Caco-2 (cell line): ENCODE results near the gene COL26A1. TPM values are rescaled to one million over a fixed set of nuclear protein-coding genes. Genes with fewer than 3 reads are reported as not detected.

Experiments
- BruUV-seq: library from RNA; stranded (reverse); fragments of 400-500 nt; replicated peaks from 2 replicates; lab custom pipeline; 2021; lab: Mats Ljungman, UMichigan
- CTCF ChIA-PET: fragments of 300-600 bp; sonication (Branson Sonifier 250); formaldehyde crosslinking; loops from one replicate; lab custom pipeline; 2022; ENCODE audit warnings: antibody characterized with exemption; lab: Charles Lee
- POLR2A ChIA-PET: fragments of 300-600 bp; sonication (Branson Sonifier 250); formaldehyde crosslinking; loops from one replicate; lab custom pipeline; 2022; ENCODE audit warnings: antibody characterized with exemption; lab: Charles Lee
- DNase-seq, 2 experiments: peaks; one replicate each; pipeline versions ENCODE4 v3.0.0 to v3.0.0-alpha.2; 2020 to 2022
- H3K27me3 ChIP-seq: replicated peaks from 2 replicates; pipeline ENCODE4 v1.6.0; 2011; ENCODE audit warnings: low read length; ENCODE audit not compliant: control insufficient read depth, insufficient read depth
- H3K36me3 ChIP-seq: 2 replicates; pipeline ENCODE4 v1.5.1; 2011; ENCODE audit warnings: low read length; ENCODE audit not compliant: control insufficient read depth, insufficient read depth
- H3K4me1 ChIP-seq: fragments of 250-450 bp; sonication (Bioruptor Pico); 2 replicates; pipeline ENCODE4 v1.5.1; 2020; ENCODE audit warnings: mild to moderate bottlenecking
- H3K4me3 ChIP-seq: 2 replicates; pipeline ENCODE4 v1.5.1; 2011; ENCODE audit warnings: low read depth, mild to moderate bottlenecking, control low read depth, low read length
- H3K9me3 ChIP-seq: fragments of 250-450 bp; sonication (Bioruptor Pico); 2 replicates; pipeline ENCODE4 v1.5.1; 2020; ENCODE audit warnings: mild to moderate bottlenecking, moderate library complexity
- H3K27ac Mint-ChIP-seq: one replicate; pipeline ENCODE4 v1.8.0; 2022; ENCODE audit warnings: mixed read lengths; ENCODE audit not compliant: unreplicated experiment
- H3K27me3 Mint-ChIP-seq: one replicate; pipeline ENCODE4 v1.8.0; 2022; ENCODE audit warnings: mixed read lengths; ENCODE audit not compliant: insufficient read depth, unreplicated experiment
- H3K36me3 Mint-ChIP-seq: one replicate; pipeline ENCODE4 v1.8.0; 2022; ENCODE audit warnings: mild to moderate bottlenecking, mixed read lengths; ENCODE audit not compliant: insufficient read depth, unreplicated experiment
- H3K4me1 Mint-ChIP-seq: one replicate; pipeline ENCODE4 v1.8.0; 2022; ENCODE audit warnings: low read depth, mixed read lengths; ENCODE audit not compliant: unreplicated experiment
- H3K4me3 Mint-ChIP-seq: one replicate; pipeline ENCODE4 v1.8.0; 2022; ENCODE audit warnings: mild to moderate bottlenecking, moderate library complexity, mixed read lengths; ENCODE audit not compliant: unreplicated experiment
- H3K9me3 Mint-ChIP-seq: one replicate; pipeline ENCODE4 v1.8.0; 2022; ENCODE audit warnings: mixed read lengths; ENCODE audit not compliant: unreplicated experiment
- intact Hi-C: fragments of 100-400 bp; cut with micrococcal nuclease; formaldehyde crosslinking; loops from one replicate; pipeline ENCODE4 v1.10.0; 2022; ENCODE audit not compliant: unreplicated experiment
- total RNA-seq: library from RNA; stranded (reverse); gene quantifications from 2 replicates; pipeline ENCODE4 v1.2.3, GENCODE V29; 2022
- TF ChIP-seq, protein P1 (sequence below), 2 experiments: fragments of 200-600 bp in 1 of 2; IDR thresholded peaks; 1 replicate in 1 of 2; 2 replicates in 1 of 2; pipeline versions ENCODE4 v1.5.1 to v1.8.0; 2011 to 2022; ENCODE audit warnings: antibody characterized with exemption in 1 of 2, control low read depth in 1 of 2, inconsistent platforms in 1 of 2, low read depth in 1 of 2, low read length in 1 of 2, mild to moderate bottlenecking in 1 of 2, moderate library complexity in 1 of 2; ENCODE audit not compliant: insufficient read depth in 1 of 2, severe bottlenecking in 1 of 2, unreplicated experiment in 1 of 2

COL26A1 gene
- total RNA-seq, 1 experiment from 2014 or later: 23.3 TPM

DNA sequence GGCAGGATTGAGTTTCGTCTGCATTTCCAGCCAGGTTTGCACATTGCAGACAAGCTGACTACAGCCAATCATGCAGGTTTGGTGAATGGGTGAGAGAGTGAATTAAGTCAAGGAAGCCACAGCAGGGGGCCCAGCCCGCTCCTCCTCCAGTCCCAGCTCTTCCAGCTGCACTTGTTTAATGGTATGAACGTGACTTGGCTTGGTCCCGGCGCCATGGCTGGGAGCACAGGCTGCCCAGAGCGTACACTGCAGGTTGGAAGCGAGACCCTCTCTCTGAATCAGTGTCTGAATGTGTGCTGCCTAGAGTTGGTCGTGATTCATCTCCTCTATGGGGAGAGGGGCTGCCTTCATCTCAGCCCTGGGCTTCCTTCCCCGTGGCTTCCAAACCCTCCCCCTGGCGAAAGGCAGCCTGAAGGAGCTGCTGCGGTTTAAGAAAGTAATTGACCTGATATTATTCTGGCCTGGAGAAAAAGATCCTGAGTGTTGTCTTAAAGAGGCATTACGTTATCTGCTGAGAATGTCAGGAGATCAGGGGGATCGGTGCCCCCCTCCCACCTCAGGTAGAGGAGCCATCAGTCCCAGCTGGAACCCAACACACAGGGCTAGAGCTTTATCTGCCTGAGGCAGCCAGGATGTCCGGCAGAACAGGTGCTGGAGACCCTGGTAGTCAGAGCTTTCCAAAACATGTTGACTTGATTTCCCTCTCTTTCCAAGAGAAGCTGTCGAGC, 132.1 kb downstream of the COL26A1 start:
- BruUV-seq: no TSS peak
- H3K4me3 Mint-ChIP-seq: no peak overlapping the region
- intact Hi-C loops: no loop called here
- POLR2A ChIA-PET: no interaction called here
- no peaks in the 10 kb centered on the region for H3K36me3 Mint-ChIP-seq
- H3K9me3 Mint-ChIP-seq: no peaks in the 10 kb centered on the region
- DNase-seq: no peak
- H3K27ac Mint-ChIP-seq: no peak overlapping the region
- Histone ChIP-seq H3K4me3 (no peak overlapping the region), H3K36me3 (no peaks in the 10 kb centered on the region), H3K27me3 (no peaks in the 10 kb centered on the region), H3K9me3 (no peaks in the 10 kb centered on the region), H3K4me1 (peaks cover 3% of the 10 kb centered on the region; the same call in 1 of the 2 replicates)
- TF ChIP-seq, protein P1, sequence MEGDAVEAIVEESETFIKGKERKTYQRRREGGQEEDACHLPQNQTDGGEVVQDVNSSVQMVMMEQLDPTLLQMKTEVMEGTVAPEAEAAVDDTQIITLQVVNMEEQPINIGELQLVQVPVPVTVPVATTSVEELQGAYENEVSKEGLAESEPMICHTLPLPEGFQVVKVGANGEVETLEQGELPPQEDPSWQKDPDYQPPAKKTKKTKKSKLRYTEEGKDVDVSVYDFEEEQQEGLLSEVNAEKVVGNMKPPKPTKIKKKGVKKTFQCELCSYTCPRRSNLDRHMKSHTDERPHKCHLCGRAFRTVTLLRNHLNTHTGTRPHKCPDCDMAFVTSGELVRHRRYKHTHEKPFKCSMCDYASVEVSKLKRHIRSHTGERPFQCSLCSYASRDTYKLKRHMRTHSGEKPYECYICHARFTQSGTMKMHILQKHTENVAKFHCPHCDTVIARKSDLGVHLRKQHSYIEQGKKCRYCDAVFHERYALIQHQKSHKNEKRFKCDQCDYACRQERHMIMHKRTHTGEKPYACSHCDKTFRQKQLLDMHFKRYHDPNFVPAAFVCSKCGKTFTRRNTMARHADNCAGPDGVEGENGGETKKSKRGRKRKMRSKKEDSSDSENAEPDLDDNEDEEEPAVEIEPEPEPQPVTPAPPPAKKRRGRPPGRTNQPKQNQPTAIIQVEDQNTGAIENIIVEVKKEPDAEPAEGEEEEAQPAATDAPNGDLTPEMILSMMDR (IDR thresholded peaks at IDR 0.05; ENCODE audit: insufficient read depth in 1 of 2, low read depth in 1 of 2, low read length in 1 of 2, severe bottlenecking in 1 of 2, unreplicated experiment in 1 of 2): no peak
- peaks cover 3% of the 10 kb centered on the region for H3K4me1 Mint-ChIP-seq
- CTCF ChIA-PET: interaction anchor here (0.6 to 1.2 kb wide), 3 partner anchors 187 to 701 kb away, joined by 3 to 6 read pairs (median 3); no protein-coding TSS in a partner anchor
- H3K27me3 Mint-ChIP-seq: no peaks in the 10 kb centered on the region

DNA sequence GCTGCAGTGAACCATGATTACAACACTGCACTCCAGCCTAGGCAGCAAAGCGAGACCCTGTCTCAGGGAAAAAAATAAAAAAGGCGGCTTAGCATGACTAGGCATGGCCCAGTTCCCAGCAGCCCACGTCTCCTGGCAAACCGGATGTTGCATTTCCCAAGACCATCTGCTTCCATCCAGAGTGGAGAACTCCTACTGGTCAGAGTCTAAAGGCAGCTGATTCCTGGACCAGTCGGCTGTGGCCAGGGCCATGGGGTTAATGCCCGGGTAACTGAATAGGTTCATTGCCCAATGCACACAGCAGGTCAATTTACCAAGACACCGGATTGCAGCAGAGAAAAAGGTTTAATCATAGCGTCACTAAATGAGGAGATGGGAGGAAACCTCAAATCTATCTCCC, 133.3 kb downstream of the COL26A1 start:
- intact Hi-C loops: no loop called here
- ChIA-PET POLR2A (no interaction called here), CTCF (interaction anchor here (0.7 kb wide), 1 partner anchor 17 kb away, joined by 8 read pairs; no protein-coding TSS in a partner anchor)
- Mint-ChIP-seq H3K9me3 (no peaks in the 10 kb centered on the region), H3K4me3 (no peak overlapping the region), H3K36me3 (no peaks in the 10 kb centered on the region), H3K27ac (peak overlapping the region; percentile 6), H3K4me1 (no peaks in the 10 kb centered on the region), H3K27me3 (no peaks in the 10 kb centered on the region)
- TF ChIP-seq, protein P1 (IDR thresholded peaks at IDR 0.05; ENCODE audit: insufficient read depth in 1 of 2, low read depth in 1 of 2, low read length in 1 of 2, severe bottlenecking in 1 of 2, unreplicated experiment in 1 of 2): no peak
- H3K27me3 ChIP-seq: no peaks in the 10 kb centered on the region
- DNase-seq: no peak
- BruUV-seq: no TSS peak
- no peaks in the 10 kb centered on the region for H3K9me3 ChIP-seq
- no peak overlapping the region for H3K4me3 ChIP-seq
- peaks cover 3% of the 10 kb centered on the region; the same call in 1 of the 2 replicates for H3K4me1 ChIP-seq
- no peaks in the 10 kb centered on the region for H3K36me3 ChIP-seq

DNA sequence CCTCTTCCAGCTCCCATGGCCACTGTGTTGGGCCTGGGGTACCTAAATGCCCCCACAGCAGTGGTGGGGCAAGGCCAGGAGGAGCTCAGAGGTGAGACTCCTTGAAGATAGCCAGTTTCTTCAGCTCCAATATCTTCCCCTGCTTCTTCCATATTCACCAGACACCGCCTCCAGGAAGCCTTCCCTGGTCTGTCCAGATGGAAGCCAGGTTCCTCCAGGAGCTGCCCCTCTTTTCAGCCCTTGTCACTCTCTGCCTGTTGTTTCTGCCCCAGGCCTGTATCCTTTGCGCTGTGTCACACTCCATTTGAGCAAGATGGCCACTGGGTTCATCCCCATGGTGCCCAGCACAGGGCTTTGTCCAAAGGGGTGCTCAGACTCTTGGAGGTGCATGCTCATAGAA, 138.7 kb downstream of the COL26A1 start:
- intact Hi-C loops: no loop called here
- no peak overlapping the region for H3K27ac Mint-ChIP-seq
- TF ChIP-seq, protein P1 (IDR thresholded peaks at IDR 0.05; ENCODE audit: insufficient read depth in 1 of 2, low read depth in 1 of 2, low read length in 1 of 2, severe bottlenecking in 1 of 2, unreplicated experiment in 1 of 2): no peak
- H3K4me3 Mint-ChIP-seq: no peak overlapping the region
- H3K27me3 ChIP-seq: no peaks in the 10 kb centered on the region
- peaks cover 9% of the 10 kb centered on the region for H3K36me3 Mint-ChIP-seq
- no peak overlapping the region for H3K4me3 ChIP-seq
- ChIA-PET CTCF (interaction anchor here (0.5 to 0.6 kb wide), 2 partner anchors 43 to 179 kb away, joined by 3 to 5 read pairs; no protein-coding TSS in a partner anchor), POLR2A (no interaction called here)
- no peaks in the 10 kb centered on the region for H3K36me3 ChIP-seq
- BruUV-seq: no TSS peak
- H3K9me3 Mint-ChIP-seq: no peaks in the 10 kb centered on the region
- H3K9me3 ChIP-seq: no peaks in the 10 kb centered on the region
- no peaks in the 10 kb centered on the region for H3K4me1 Mint-ChIP-seq
- H3K27me3 Mint-ChIP-seq: no peaks in the 10 kb centered on the region
- no peak for DNase-seq
- no peaks in the 10 kb centered on the region for H3K4me1 ChIP-seq
